Measurements from ENCODE around the gene ACP6.

ACP6 gene

DNA sequence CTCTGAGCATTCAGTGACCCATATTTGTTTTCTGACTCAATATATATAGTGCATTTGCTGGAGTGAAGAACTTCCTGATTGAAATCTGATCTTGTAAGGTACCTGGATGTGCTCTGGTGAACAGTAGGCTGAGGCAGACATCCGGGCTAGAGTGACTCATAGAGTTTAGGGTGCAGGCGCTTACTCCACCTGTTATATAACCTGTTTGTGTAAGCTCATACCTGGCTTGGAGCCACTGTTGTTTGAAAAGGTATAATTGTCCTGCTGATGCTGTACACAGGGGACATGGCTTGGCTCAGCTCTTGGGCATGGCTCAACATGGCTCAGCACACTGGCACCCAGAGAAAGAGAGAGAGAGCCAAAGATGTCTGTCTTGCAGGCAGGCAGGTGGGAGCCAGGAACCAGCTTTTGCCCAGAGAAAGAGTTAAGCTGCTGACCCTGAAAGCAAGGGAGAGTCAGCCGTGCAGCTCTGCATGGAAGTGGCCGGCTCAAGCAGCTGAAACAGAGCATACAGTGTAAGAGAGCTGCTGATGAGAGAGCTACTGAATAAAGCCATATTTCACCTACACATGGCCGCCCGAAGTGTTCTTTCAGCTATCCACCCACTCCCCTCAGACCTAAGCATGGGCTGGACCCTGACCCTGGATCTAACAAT, 46.9 kb upstream of the ACP6 start:
- POLR2A ChIA-PET = no interaction called here
- H3K27ac ChIP-seq (ENCODE audit: extremely low read depth, low read depth, low read length) = no peak overlapping the region
- TF ChIP-seq YY2 (tag by site-specific recombination; IDR thresholded peaks at IDR 0.05) = no peak
- peak; percentile 74 for TF ChIP-seq SCRT2 (tag by site-specific recombination; IDR thresholded peaks at IDR 0.05)
- H3K4me3 ChIP-seq (ENCODE audit: low read depth, low read length) = no peak overlapping the region
- CTCF ChIA-PET = interaction anchor here (1.1 kb wide), 1 partner anchor 16 kb away, joined by 4 read pairs; no protein-coding TSS in a partner anchor
- H3K4me1 ChIP-seq (ENCODE audit: control insufficient read depth, insufficient read depth, low read length) = no peaks in the 10 kb centered on the region
- H3K36me3 ChIP-seq (ENCODE audit: control insufficient read depth in 2 of 2, insufficient read depth in 1 of 2, low read length in 2 of 2) = no peaks in the 10 kb centered on the region
- H3K9me3 ChIP-seq (ENCODE audit: control insufficient read depth, insufficient read depth, low read depth, low read length) = no peaks in the 10 kb centered on the region

DNA sequence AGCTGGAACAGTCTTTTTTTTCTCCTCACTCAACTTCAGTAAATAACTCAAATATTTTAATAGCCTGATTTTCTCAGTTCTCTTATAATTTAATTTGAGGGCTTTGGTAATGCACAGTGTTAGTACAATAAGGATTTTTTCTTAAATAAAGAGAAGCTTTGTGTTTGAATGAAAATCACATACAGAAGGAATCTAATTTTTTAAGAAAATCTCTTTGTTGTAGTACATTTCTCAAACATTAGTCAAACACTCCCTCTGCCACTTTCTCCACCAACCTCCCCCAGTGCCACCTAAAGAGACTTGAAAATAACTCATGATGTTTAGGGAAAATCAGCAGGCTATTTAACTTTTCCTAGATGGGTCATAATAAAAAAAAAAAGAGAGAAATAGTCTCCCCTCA, 42.3 kb upstream of the ACP6 start:
- no peaks in the 10 kb centered on the region for H3K36me3 ChIP-seq (ENCODE audit: control insufficient read depth in 2 of 2, insufficient read depth in 1 of 2, low read length in 2 of 2)
- no peaks in the 10 kb centered on the region for H3K9me3 ChIP-seq (ENCODE audit: control insufficient read depth, insufficient read depth, low read depth, low read length)
- no peak overlapping the region for H3K27ac ChIP-seq (ENCODE audit: extremely low read depth, low read depth, low read length)
- ChIA-PET CTCF (interaction anchor here (0.6 kb wide), 2 partner anchors 165 to 180 kb away, joined by 3 read pairs; no protein-coding TSS in a partner anchor), POLR2A (no interaction called here)
- no peak for TF ChIP-seq PRDM1 (tag by site-specific recombination; IDR thresholded peaks at IDR 0.05)
- no peak for TF ChIP-seq ZNF596 (tag by site-specific recombination; IDR thresholded peaks at IDR 0.05)
- TF ChIP-seq ZNF843 (tag by site-specific recombination; IDR thresholded peaks at IDR 0.05) = no peak
- TF ChIP-seq OSR2 (tag by site-specific recombination; IDR thresholded peaks at IDR 0.05) = no peak
- TF ChIP-seq OVOL3 (tag by site-specific recombination; IDR thresholded peaks at IDR 0.05) = no peak
- no peak for TF ChIP-seq SCRT1 (tag by site-specific recombination; IDR thresholded peaks at IDR 0.05; ENCODE audit: borderline replicate concordance)
- TF ChIP-seq, protein P1, sequence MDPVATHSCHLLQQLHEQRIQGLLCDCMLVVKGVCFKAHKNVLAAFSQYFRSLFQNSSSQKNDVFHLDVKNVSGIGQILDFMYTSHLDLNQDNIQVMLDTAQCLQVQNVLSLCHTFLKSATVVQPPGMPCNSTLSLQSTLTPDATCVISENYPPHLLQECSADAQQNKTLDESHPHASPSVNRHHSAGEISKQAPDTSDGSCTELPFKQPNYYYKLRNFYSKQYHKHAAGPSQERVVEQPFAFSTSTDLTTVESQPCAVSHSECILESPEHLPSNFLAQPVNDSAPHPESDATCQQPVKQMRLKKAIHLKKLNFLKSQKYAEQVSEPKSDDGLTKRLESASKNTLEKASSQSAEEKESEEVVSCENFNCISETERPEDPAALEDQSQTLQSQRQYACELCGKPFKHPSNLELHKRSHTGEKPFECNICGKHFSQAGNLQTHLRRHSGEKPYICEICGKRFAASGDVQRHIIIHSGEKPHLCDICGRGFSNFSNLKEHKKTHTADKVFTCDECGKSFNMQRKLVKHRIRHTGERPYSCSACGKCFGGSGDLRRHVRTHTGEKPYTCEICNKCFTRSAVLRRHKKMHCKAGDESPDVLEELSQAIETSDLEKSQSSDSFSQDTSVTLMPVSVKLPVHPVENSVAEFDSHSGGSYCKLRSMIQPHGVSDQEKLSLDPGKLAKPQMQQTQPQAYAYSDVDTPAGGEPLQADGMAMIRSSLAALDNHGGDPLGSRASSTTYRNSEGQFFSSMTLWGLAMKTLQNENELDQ (tag by site-specific recombination; IDR thresholded peaks at IDR 0.05; ENCODE audit: low read depth) = no peak
- TF ChIP-seq ZNF155 (tag by site-specific recombination; IDR thresholded peaks at IDR 0.05) = no peak
- TF ChIP-seq ZNF555 (tag by site-specific recombination; conservative IDR thresholded peaks at IDR 0.05) = no peak
- no peak for TF ChIP-seq ZFP37 (tag by site-specific recombination; IDR thresholded peaks at IDR 0.05)
- TF ChIP-seq, protein P2, sequence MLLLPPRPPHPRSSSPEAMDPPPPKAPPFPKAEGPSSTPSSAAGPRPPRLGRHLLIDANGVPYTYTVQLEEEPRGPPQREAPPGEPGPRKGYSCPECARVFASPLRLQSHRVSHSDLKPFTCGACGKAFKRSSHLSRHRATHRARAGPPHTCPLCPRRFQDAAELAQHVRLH (tag by site-specific recombination; IDR thresholded peaks at IDR 0.05) = no peak
- TF ChIP-seq YY2 (tag by site-specific recombination; IDR thresholded peaks at IDR 0.05) = no peak
- TF ChIP-seq ZNF146 (tag by site-specific recombination; IDR thresholded peaks at IDR 0.05) = no peak
- TF ChIP-seq, protein P3, sequence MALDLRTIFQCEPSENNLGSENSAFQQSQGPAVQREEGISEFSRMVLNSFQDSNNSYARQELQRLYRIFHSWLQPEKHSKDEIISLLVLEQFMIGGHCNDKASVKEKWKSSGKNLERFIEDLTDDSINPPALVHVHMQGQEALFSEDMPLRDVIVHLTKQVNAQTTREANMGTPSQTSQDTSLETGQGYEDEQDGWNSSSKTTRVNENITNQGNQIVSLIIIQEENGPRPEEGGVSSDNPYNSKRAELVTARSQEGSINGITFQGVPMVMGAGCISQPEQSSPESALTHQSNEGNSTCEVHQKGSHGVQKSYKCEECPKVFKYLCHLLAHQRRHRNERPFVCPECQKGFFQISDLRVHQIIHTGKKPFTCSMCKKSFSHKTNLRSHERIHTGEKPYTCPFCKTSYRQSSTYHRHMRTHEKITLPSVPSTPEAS (tag by site-specific recombination; IDR thresholded peaks at IDR 0.05) = no peak
- no peak for TF ChIP-seq ZBTB1 (tag by site-specific recombination; IDR thresholded peaks at IDR 0.05)
- H3K4me1 ChIP-seq (ENCODE audit: control insufficient read depth, insufficient read depth, low read length) = no peaks in the 10 kb centered on the region
- H3K4me3 ChIP-seq (ENCODE audit: low read depth, low read length) = no peak overlapping the region

DNA sequence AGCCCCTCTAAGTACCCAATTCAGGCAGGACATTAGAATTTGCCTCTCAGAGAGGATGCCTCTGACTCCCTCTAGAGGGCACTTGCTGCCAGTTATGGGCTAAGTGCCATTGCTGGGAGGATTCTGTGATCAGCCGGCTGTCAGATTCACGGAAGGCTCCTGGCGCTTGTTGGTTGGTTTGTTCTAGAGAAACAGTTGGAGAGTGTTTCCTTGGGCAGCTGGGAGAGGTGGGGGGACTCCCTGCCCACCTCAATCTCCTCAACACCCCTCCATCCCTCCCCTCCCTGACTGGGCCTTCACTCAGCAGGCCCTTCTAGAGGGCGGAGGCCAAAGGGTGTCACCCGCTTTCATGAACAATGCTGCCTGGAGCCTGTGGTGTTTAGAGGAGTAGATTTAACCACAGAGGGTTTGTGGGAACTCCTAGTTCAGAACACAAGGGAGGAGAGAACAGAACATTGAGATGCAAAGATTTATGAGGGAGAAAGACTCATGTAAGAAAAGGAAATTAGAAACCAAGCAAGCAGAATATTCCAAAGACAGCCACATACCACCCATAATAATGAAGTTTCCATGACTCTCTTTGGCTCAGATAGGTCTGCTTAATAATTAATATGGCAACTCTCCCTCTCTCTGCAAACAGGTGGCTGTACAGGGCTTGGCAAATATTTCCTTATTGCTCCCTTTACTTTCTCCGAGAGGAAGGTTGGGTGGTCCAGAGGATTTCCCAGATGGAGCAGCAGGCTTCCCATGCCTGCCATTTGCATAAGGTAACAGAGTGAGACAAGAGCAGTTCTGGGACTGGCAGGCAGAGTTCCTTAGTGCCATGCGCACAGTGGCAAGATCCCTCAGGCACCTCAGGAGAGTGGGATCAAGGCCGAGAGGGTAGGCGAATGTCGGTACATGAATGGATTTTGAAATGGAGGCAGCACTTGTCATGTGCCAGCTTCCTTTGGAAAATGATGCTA, 30.0 kb upstream of the ACP6 start:
- Histone ChIP-seq H3K36me3 (ENCODE audit: control insufficient read depth in 2 of 2, insufficient read depth in 1 of 2, low read length in 2 of 2) (no peaks in the 10 kb centered on the region), H3K27ac (ENCODE audit: extremely low read depth, low read depth, low read length) (no peak overlapping the region), H3K4me3 (ENCODE audit: low read depth, low read length) (no peak overlapping the region), H3K4me1 (ENCODE audit: control insufficient read depth, insufficient read depth, low read length) (no peaks in the 10 kb centered on the region), H3K9me3 (ENCODE audit: control insufficient read depth, insufficient read depth, low read depth, low read length) (no peaks in the 10 kb centered on the region)
- ChIA-PET POLR2A (no interaction called here), CTCF (interaction anchor here (0.6 to 1.1 kb wide), 4 partner anchors 16 to 204 kb away, joined by 3 to 4 read pairs (median 3); no protein-coding TSS in a partner anchor)
- TF ChIP-seq ZNF654 (tag by site-specific recombination; IDR thresholded peaks at IDR 0.05; ENCODE audit: low read depth) (peak; percentile 58), KLF1 (tag by site-specific recombination; IDR thresholded peaks at IDR 0.05) (peak; percentile 69)
- TF ChIP-seq, protein P4, sequence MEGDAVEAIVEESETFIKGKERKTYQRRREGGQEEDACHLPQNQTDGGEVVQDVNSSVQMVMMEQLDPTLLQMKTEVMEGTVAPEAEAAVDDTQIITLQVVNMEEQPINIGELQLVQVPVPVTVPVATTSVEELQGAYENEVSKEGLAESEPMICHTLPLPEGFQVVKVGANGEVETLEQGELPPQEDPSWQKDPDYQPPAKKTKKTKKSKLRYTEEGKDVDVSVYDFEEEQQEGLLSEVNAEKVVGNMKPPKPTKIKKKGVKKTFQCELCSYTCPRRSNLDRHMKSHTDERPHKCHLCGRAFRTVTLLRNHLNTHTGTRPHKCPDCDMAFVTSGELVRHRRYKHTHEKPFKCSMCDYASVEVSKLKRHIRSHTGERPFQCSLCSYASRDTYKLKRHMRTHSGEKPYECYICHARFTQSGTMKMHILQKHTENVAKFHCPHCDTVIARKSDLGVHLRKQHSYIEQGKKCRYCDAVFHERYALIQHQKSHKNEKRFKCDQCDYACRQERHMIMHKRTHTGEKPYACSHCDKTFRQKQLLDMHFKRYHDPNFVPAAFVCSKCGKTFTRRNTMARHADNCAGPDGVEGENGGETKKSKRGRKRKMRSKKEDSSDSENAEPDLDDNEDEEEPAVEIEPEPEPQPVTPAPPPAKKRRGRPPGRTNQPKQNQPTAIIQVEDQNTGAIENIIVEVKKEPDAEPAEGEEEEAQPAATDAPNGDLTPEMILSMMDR (tag by site-specific recombination; IDR thresholded peaks at IDR 0.05) = peak; percentile 57; the same call in 1 of the 2 replicates
- TF ChIP-seq, protein P5, sequence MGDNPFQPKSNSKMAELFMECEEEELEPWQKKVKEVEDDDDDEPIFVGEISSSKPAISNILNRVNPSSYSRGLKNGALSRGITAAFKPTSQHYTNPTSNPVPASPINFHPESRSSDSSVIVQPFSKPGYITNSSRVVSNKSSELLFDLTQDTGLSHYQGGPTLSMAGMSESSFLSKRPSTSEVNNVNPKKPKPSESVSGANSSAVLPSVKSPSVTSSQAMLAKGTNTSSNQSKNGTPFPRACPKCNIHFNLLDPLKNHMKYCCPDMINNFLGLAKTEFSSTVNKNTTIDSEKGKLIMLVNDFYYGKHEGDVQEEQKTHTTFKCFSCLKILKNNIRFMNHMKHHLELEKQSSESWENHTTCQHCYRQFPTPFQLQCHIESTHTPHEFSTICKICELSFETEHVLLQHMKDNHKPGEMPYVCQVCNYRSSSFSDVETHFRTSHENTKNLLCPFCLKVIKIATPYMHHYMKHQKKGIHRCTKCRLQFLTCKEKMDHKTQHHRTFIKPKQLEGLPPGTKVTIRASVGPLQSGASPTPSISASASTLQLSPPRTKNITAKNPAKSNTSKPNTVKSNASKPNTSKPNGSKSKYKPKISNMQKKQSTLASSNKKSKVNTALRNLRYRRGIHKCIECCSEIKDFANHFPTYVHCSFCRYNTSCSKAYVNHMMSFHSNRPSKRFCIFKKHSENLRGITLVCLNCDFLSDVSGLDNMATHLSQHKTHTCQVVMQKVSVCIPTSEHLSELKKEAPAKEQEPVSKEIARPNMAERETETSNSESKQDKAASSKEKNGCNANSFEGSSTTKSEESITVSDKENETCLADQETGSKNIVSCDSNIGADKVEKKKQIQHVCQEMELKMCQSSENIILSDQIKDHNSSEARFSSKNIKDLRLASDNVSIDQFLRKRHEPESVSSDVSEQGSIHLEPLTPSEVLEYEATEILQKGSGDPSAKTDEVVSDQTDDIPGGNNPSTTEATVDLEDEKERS (tag by site-specific recombination; IDR thresholded peaks at IDR 0.05) = no peak

All from HEK293 (cell line).